B cell (primary cell): ENCODE measurements around the gene COPS4. TPM values are rescaled to one million over a fixed set of nuclear protein-coding genes. Genes with fewer than 3 reads are reported as not detected.
"Not testable (repeated sequence)": the region's sequence is repeated elsewhere in the genome, so short reads cannot be mapped to it uniquely, and the experiment has no call there.

Experiments used
- ATAC-seq: fragments of 200-7000 bp; cut with Tn5 transposase; one replicate; pipeline ENCODE4 v1.10.0; 2021; ENCODE audit warnings: low read depth, mild to moderate bottlenecking, moderate number of reproducible peaks, moderate library complexity
- CTCF ChIA-PET: fragments of 350-600 bp; sonication (Branson Sonifier 250); formaldehyde crosslinking; loops from one replicate; lab custom pipeline; 2021; ENCODE audit warnings: antibody characterized with exemption, inconsistent platforms; lab: Charles Lee
- POLR2A ChIA-PET: fragments of 350-600 bp; sonication (Branson Sonifier 250); formaldehyde crosslinking; loops from one replicate; lab custom pipeline; 2021; ENCODE audit warnings: antibody characterized with exemption; lab: Charles Lee
- DNase-seq: peaks from one replicate; pipeline ENCODE4 v3.0.0; 2013
- H2AFZ ChIP-seq: 2 replicates; pipeline ENCODE4 v1.6.1; 2012; ENCODE audit warnings: mild to moderate bottlenecking, low read depth, low read length; ENCODE audit not compliant: insufficient read depth, poor library complexity, severe bottlenecking
- H3K27ac ChIP-seq, 2 donors: 1 replicate in 1 of 2; 2 replicates in 1 of 2; pipeline ENCODE4 v1.5.1; 2012 to 2013; ENCODE audit warnings: low read length in 2 of 2, mild to moderate bottlenecking in 2 of 2, moderate library complexity in 1 of 2
- H3K27me3 ChIP-seq, 4 experiments: fragments of 200-600 bp in 1 of 4; sonication (generic) in 1 of 4; replicated peaks in 1 of 4; 1 replicate in 2 of 4; 2 replicates in 2 of 4; pipeline versions ENCODE4 v1.6.1 to v1.7.0; 2013 to 2016; ENCODE audit warnings: low read length in 3 of 4, mild to moderate bottlenecking in 2 of 4, mixed read lengths in 1 of 4, moderate library complexity in 1 of 4; ENCODE audit not compliant: insufficient read depth in 4 of 4, control insufficient read depth in 3 of 4; ENCODE audit errors: control extremely low read depth in 1 of 4
- H3K36me3 ChIP-seq, 2 experiments: replicated peaks in 1 of 2; 1 replicate in 1 of 2; 2 replicates in 1 of 2; pipeline versions ENCODE4 v1.6.1 to v1.7.1; 2013; ENCODE audit warnings: low read length in 1 of 2; ENCODE audit not compliant: insufficient read depth in 2 of 2, control insufficient read depth in 1 of 2; ENCODE audit errors: control extremely low read depth in 1 of 2, extremely low read depth in 1 of 2
- H3K4me1 ChIP-seq, 2 donors: fragments of 200-600 bp in 1 of 2; sonication (generic) in 1 of 2; 1 replicate in 1 of 2; 2 replicates in 1 of 2; pipeline versions ENCODE4 v1.5.1 to v1.6.1; 2013 to 2017; ENCODE audit warnings: low read length in 2 of 2; ENCODE audit not compliant: control insufficient read depth in 2 of 2, insufficient read depth in 2 of 2
- H3K4me2 ChIP-seq: replicated peaks from 2 replicates; pipeline ENCODE3; 2012; ENCODE audit warnings: mild to moderate bottlenecking, low read depth, low read length; ENCODE audit not compliant: poor library complexity, severe bottlenecking
- H3K4me3 ChIP-seq, 5 experiments: fragments of 200-600 bp in 1 of 5; sonication (generic) in 1 of 5; 1 replicate in 3 of 5; 2 replicates in 2 of 5; pipeline versions ENCODE4 v1.5.1 to v1.7.0; 2011 to 2016; ENCODE audit warnings: low read length in 4 of 5, mild to moderate bottlenecking in 4 of 5, low read depth in 2 of 5, control low read depth in 1 of 5, moderate library complexity in 1 of 5; ENCODE audit not compliant: insufficient read depth in 1 of 5; ENCODE audit errors: control extremely low read depth in 1 of 5, extremely low read depth in 1 of 5
- H3K79me2 ChIP-seq: fragments of 200-600 bp; sonication (generic); one replicate; pipeline ENCODE4 v1.6.0; 2016; ENCODE audit warnings: low read length; ENCODE audit not compliant: control insufficient read depth, insufficient read depth
- H3K9ac ChIP-seq: fragments of 200-600 bp; sonication (generic); 2 replicates; pipeline ENCODE4 v1.6.1; 2017; ENCODE audit warnings: mild to moderate bottlenecking, low read length, moderate library complexity
- H3K9me3 ChIP-seq, 3 donors: one replicate each; pipeline versions ENCODE4 v1.6.1 to v1.7.1; 2013; ENCODE audit warnings: low read length in 2 of 3; ENCODE audit not compliant: control insufficient read depth in 2 of 3, insufficient read depth in 1 of 3; ENCODE audit errors: control extremely low read depth in 1 of 3
- H4K20me1 ChIP-seq: 2 replicates; pipeline ENCODE4 v1.6.0; 2012; ENCODE audit warnings: mild to moderate bottlenecking, low read length; ENCODE audit not compliant: insufficient read depth, control insufficient read depth, poor library complexity, severe bottlenecking
- H3K27ac Mint-ChIP-seq: one replicate; pipeline ENCODE4 v1.8.0; 2021; ENCODE audit warnings: mixed read lengths
- H3K27me3 Mint-ChIP-seq: one replicate; pipeline ENCODE4 v1.8.0; 2021; ENCODE audit warnings: mixed read lengths
- H3K4me1 Mint-ChIP-seq: one replicate; pipeline ENCODE4 v1.8.0; 2021; ENCODE audit warnings: mixed read lengths
- H3K4me3 Mint-ChIP-seq: one replicate; pipeline ENCODE4 v1.8.0; 2021; ENCODE audit warnings: mixed read lengths
- H3K9me3 Mint-ChIP-seq: one replicate; pipeline ENCODE4 v1.8.0; 2022; ENCODE audit warnings: mixed read lengths; ENCODE audit not compliant: insufficient read depth
- EZH2 ChIP-seq: IDR thresholded peaks from 2 replicates; pipeline ENCODE4 v1.6.1; 2012; ENCODE audit warnings: borderline replicate concordance, low read depth, mild to moderate bottlenecking, moderate library complexity, low read length; ENCODE audit not compliant: insufficient read depth, poor library complexity, severe bottlenecking
- whole genome bisulfite sequencing: methylation state at CpG from one replicate; pipeline ENCODE4 v1.1.5; 2013; ENCODE audit warnings: missing lambda C conversion rate; ENCODE audit not compliant: insufficient coverage; 5-methylcytosine and 5-hydroxymethylcytosine counted together
- intact Hi-C: fragments of 100-400 bp; cut with micrococcal nuclease; formaldehyde crosslinking; loops from one replicate; pipeline ENCODE4 v1.10.0; 2022
- polyA plus RNA-seq: library from polyadenylated mRNA; depleted of rRNA; stranded (reverse); fragments of >200 nt; gene quantifications from 2 replicates; pipeline ENCODE4 v1.2.3, GENCODE V29; 2012
- total RNA-seq, 2 donors: library from RNA; stranded (reverse); fragments of 120-200 nt in 1 of 2; gene quantifications; 1 replicate in 1 of 2; 2 replicates in 1 of 2; pipeline versions ENCODE4 v1.2.3 to v1.2.4, GENCODE V29; 2013 to 2022
- TF ChIP-seq, protein P1 (sequence below): fragments of 200-600 bp; IDR thresholded peaks from one replicate; pipeline ENCODE4 v1.8.0; 2022; ENCODE audit warnings: antibody characterized with exemption, mild to moderate bottlenecking

COPS4 gene
- total and polyA plus RNA-seq, 2 donors (not counting 1 experiment from before 2014, with no cell fraction given) = 12.0 to 24.5 TPM

GRCh38 chr4:83046693-83047473 lies 11.9 kb downstream of the COPS4 start:
- H3K4me3 ChIP-seq = no peak overlapping the region
- H3K4me1 Mint-ChIP-seq = peaks cover 8% of the 10 kb centered on the region
- no peaks in the 10 kb centered on the region for H3K9me3 ChIP-seq
- ChIA-PET CTCF (interaction anchor here (2.3 kb wide), 1 partner anchor 237 kb away, joined by 5 read pairs; the partner anchor contains the start of gene COQ2), POLR2A (interaction anchor here (0.7 kb wide), 1 partner anchor 12 kb away, joined by 4 read pairs; the partner anchor contains the start of gene COPS4)
- no peak overlapping the region for H3K4me3 Mint-ChIP-seq
- intact Hi-C loops = no loop called here
- H3K36me3 ChIP-seq = peaks cover 5 to 22% of the 10 kb centered on the region in 2 experiments
- H3K27me3 Mint-ChIP-seq = no peaks in the 10 kb centered on the region
- no peak overlapping the region for H3K27ac Mint-ChIP-seq
- no peak for DNase-seq
- no peaks in the 10 kb centered on the region for H3K9me3 Mint-ChIP-seq
- no peaks in the 10 kb centered on the region for H3K27me3 ChIP-seq
- no peak for ATAC-seq
- 96% methylated on average over 4 of the region's 8 CpGs for WGBS
- H3K79me2 ChIP-seq = peaks cover 28% of the 10 kb centered on the region
- H3K27ac ChIP-seq = no peak overlapping the region
- peaks cover 9% of the 10 kb centered on the region for H4K20me1 ChIP-seq
- H3K9ac ChIP-seq = no peak overlapping the region
- TF ChIP-seq EZH2 = no peak
- TF ChIP-seq, protein P1, sequence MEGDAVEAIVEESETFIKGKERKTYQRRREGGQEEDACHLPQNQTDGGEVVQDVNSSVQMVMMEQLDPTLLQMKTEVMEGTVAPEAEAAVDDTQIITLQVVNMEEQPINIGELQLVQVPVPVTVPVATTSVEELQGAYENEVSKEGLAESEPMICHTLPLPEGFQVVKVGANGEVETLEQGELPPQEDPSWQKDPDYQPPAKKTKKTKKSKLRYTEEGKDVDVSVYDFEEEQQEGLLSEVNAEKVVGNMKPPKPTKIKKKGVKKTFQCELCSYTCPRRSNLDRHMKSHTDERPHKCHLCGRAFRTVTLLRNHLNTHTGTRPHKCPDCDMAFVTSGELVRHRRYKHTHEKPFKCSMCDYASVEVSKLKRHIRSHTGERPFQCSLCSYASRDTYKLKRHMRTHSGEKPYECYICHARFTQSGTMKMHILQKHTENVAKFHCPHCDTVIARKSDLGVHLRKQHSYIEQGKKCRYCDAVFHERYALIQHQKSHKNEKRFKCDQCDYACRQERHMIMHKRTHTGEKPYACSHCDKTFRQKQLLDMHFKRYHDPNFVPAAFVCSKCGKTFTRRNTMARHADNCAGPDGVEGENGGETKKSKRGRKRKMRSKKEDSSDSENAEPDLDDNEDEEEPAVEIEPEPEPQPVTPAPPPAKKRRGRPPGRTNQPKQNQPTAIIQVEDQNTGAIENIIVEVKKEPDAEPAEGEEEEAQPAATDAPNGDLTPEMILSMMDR = no peak
- H3K4me1 ChIP-seq = no peaks in the 10 kb centered on the region
- H2AFZ ChIP-seq = no peak overlapping the region
- H3K4me2 ChIP-seq = no peak overlapping the region

- H3K27ac Mint-ChIP-seq, POLR2A ChIA-PET, H3K9me3 Mint-ChIP-seq, H3K27me3 ChIP-seq, H3K9me3 ChIP-seq, H3K27ac ChIP-seq, H3K4me2 ChIP-seq, H4K20me1 ChIP-seq, DNase-seq, H2AFZ ChIP-seq, H3K4me3 Mint-ChIP-seq, H3K4me1 Mint-ChIP-seq, H3K4me3 ChIP-seq, ATAC-seq, H3K27me3 Mint-ChIP-seq, intact Hi-C loops, H3K4me1 ChIP-seq, H3K9ac ChIP-seq: not testable (repeated sequence)
- H3K79me2 ChIP-seq = peaks cover 11% of the 10 kb centered on the region
- peaks cover 5 to 26% of the 10 kb centered on the region in 2 experiments for H3K36me3 ChIP-seq
- CTCF ChIA-PET = interaction anchor here (0.6 to 2.3 kb wide), 4 partner anchors 14 to 236 kb away, joined by 3 to 6 read pairs (median 4); partner anchors contain the start of genes COPS4 and COQ2
- WGBS = 100% methylated on average over 2 of the region's 8 CpGs
Observed at GRCh38 chr4:83048781-83049180, 13.8 kb downstream of the COPS4 start.
